Gastroesophageal sphincter (tissue), 3 donors: ENCODE data around the gene ZNF32.

Experiments used
- EP300 ChIP-seq: sonication (generic); formaldehyde crosslinking; IDR thresholded peaks from one replicate; pipeline ENCODE4 v1.6.1; 2017; ENCODE audit warnings: antibody characterized with exemption, mild to moderate bottlenecking
- POLR2A ChIP-seq, 2 donors: fragments of 450-650 bp; IDR thresholded peaks; one replicate each; pipeline ENCODE4 v1.6.1; 2017; ENCODE audit warnings: antibody characterized with exemption in 2 of 2, mild to moderate bottlenecking in 2 of 2, moderate library complexity in 1 of 2
- POLR2AphosphoS5 ChIP-seq: sonication (generic); formaldehyde crosslinking; IDR thresholded peaks from one replicate; pipeline ENCODE4 v1.6.1; 2017; ENCODE audit warnings: antibody characterized with exemption
- TF ChIP-seq, protein P1 (sequence below), 4 experiments: fragments of 200-600 bp in 2 of 4; fragments of 450-650 bp in 2 of 4; sonication (generic) in 1 of 4; IDR thresholded peaks; one replicate each; pipeline ENCODE4 v1.5.1; 2017 to 2019; ENCODE audit warnings: antibody characterized with exemption in 4 of 4, mild to moderate bottlenecking in 2 of 4, moderate library complexity in 2 of 4

DNA sequence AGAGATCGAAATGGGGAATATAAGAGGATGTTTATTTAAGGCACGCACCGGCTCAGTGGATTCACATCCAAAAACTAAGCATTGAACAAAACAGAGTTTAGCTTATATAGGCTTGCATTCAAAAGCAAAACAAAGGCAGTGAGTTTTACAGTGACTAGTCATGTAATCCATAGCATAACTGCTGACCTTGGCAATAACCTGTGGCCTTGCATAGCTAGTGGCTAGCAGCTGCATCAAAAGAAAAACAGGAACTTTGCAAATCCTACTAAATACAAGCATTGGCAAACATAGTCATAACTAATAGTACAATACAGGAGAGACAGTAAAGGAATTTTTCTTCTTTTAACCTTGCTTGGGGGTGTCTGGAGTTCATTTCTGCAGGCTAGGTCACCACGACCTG lies 52.1 kb downstream of the ZNF32 start:
- no peak for TF ChIP-seq POLR2A (IDR thresholded peaks at IDR 0.05)
- no peak for TF ChIP-seq EP300
- TF ChIP-seq, protein P1, sequence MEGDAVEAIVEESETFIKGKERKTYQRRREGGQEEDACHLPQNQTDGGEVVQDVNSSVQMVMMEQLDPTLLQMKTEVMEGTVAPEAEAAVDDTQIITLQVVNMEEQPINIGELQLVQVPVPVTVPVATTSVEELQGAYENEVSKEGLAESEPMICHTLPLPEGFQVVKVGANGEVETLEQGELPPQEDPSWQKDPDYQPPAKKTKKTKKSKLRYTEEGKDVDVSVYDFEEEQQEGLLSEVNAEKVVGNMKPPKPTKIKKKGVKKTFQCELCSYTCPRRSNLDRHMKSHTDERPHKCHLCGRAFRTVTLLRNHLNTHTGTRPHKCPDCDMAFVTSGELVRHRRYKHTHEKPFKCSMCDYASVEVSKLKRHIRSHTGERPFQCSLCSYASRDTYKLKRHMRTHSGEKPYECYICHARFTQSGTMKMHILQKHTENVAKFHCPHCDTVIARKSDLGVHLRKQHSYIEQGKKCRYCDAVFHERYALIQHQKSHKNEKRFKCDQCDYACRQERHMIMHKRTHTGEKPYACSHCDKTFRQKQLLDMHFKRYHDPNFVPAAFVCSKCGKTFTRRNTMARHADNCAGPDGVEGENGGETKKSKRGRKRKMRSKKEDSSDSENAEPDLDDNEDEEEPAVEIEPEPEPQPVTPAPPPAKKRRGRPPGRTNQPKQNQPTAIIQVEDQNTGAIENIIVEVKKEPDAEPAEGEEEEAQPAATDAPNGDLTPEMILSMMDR (IDR thresholded peaks at IDR 0.05) = no peak
- no peak for TF ChIP-seq POLR2AphosphoS5
